HG03108 (cell line): Measurements from ENCODE around the gene QPCT.
"Not testable (repeated sequence)": the region's sequence is repeated elsewhere in the genome, so short reads cannot be mapped to it uniquely, and the experiment has no call there.

Experiments used
- ATAC-seq: cut with Tn5 transposase; IDR thresholded peaks from one replicate; pipeline ENCODE4 v1.9.1; 2021; ENCODE audit warnings: moderate library complexity; ENCODE audit not compliant: unreplicated experiment

Gene QPCT

GRCh38 chr2:37357530-37357929 is 13.1 kb downstream of the QPCT start:
- ATAC-seq: no peak

- no peak for ATAC-seq
These were observed 14.0 kb downstream of the QPCT start for GRCh38 chr2:37358466-37358865.

- ATAC-seq: no peak
These were observed 16.9 kb downstream of the QPCT start for GRCh38 chr2:37361216-37361815.

- ATAC-seq: no peak
These were observed 17.7 kb downstream of the QPCT start for GRCh38 chr2:37361994-37362698.

GRCh38 chr2:37364351-37364750 is 19.9 kb downstream of the QPCT start:
- no peak for ATAC-seq

- peak; percentile 78 for ATAC-seq
These were observed 21.2 kb downstream of the QPCT start for GRCh38 chr2:37365669-37366068.

- ATAC-seq: no peak
These were observed 22.3 kb downstream of the QPCT start for GRCh38 chr2:37366773-37367172.

GRCh38 chr2:37367310-37367709 is 22.9 kb downstream of the QPCT start:
- ATAC-seq: no peak

- no peak for ATAC-seq
These were observed 23.6 kb downstream of the QPCT start for GRCh38 chr2:37367984-37368383.

GRCh38 chr2:37370666-37371065 is 26.2 kb downstream of the QPCT start:
- no peak for ATAC-seq

GRCh38 chr2:37372000-37372399 is 27.6 kb downstream of the QPCT start:
- ATAC-seq: no peak

- no peak for ATAC-seq
These were observed 31.4 kb downstream of the QPCT start for GRCh38 chr2:37375741-37376288.

GRCh38 chr2:37376421-37377186 is 32.2 kb downstream of the QPCT start:
- ATAC-seq: peak; percentile 90

- no peak for ATAC-seq
These were observed 32.7 kb downstream of the QPCT start for GRCh38 chr2:37377187-37377532.

GRCh38 chr2:37378411-37378810 is 34.0 kb downstream of the QPCT start:
- no peak for ATAC-seq

GRCh38 chr2:37379881-37380296 is 35.5 kb downstream of the QPCT start:
- ATAC-seq: no peak

GRCh38 chr2:37380787-37381186 is 36.4 kb downstream of the QPCT start:
- ATAC-seq: not testable (repeated sequence)

- not testable (repeated sequence) for ATAC-seq
These were observed 39.8 kb downstream of the QPCT start for GRCh38 chr2:37384261-37384660.

GRCh38 chr2:37387148-37387835 is 42.9 kb downstream of the QPCT start:
- ATAC-seq: no peak

- ATAC-seq: no peak
These were observed 43.6 kb downstream of the QPCT start for GRCh38 chr2:37388074-37388473.

- ATAC-seq: no peak
These were observed 45.0 kb downstream of the QPCT start for GRCh38 chr2:37389395-37389794.
